Measurements from ENCODE around the gene LIN37. TPM values are rescaled to one million over a fixed set of nuclear protein-coding genes. Genes with fewer than 3 reads are reported as not detected.

LIN37 gene
- total and polyA plus RNA-seq, 12 donors, result 6.0 to 137 (median 12.5) TPM

GRCh38 chr19:35754370-35755130 is 6.2 kb downstream of the LIN37 start:
- peak overlapping the region; percentile 65 to 97 (median 96) for H3K27ac ChIP-seq
- peak in 2 of 7 donors; percentile 30 to 33 for DNase-seq
- no peaks in the 10 kb centered on the region for H3K9me3 ChIP-seq (replicated peaks in 1 of 3)
- WGBS, 4 donors, result 76 to 81% (median 80%) methylated on average over 11 to 13 of the region's 13 CpGs
- H3K4me3 ChIP-seq, result peak overlapping the region in 1 of 4 donors; percentile 79
- no peaks in the 10 kb centered on the region for H3K27me3 ChIP-seq
- peaks cover 33 to 37% of the 10 kb centered on the region in 2 donors for H3K4me1 ChIP-seq (replicated peaks in 1 of 2)
- intact Hi-C loops (cut with DNase I), result no loop called here
- H3K36me3 ChIP-seq (replicated peaks in 1 of 2), result peaks cover 0 to 24% of the 10 kb centered on the region in 2 donors
- TF ChIP-seq CTCF (IDR thresholded peaks at IDR 0.05) (no peak), POLR2A (IDR thresholded peaks at IDR 0.05) (no peak)

GRCh38 chr19:35755131-35755549 is 6.8 kb downstream of the LIN37 start:
- Histone ChIP-seq H3K4me3 (peak overlapping the region in 1 of 4 donors; percentile 79), H3K36me3 (replicated peaks in 1 of 2) (peaks cover 0 to 24% of the 10 kb centered on the region in 2 donors), H3K4me1 (replicated peaks in 1 of 2) (peaks cover 31 to 33% of the 10 kb centered on the region in 2 donors), H3K27me3 (no peaks in the 10 kb centered on the region), H3K9me3 (replicated peaks in 1 of 3) (no peaks in the 10 kb centered on the region), H3K27ac (peak overlapping the region; percentile 65 to 97 (median 96))
- TF ChIP-seq CTCF (IDR thresholded peaks at IDR 0.05), result no peak
- no peak for TF ChIP-seq POLR2A (IDR thresholded peaks at IDR 0.05)
- WGBS, 4 donors, result 25 to 49% (median 27%) methylated on average over 11 to 17 of the region's 17 CpGs
- no peak for DNase-seq
- intact Hi-C loops (cut with DNase I), result no loop called here

GRCh38 chr19:35755550-35756376 is 7.4 kb downstream of the LIN37 start:
- no peaks in the 10 kb centered on the region for H3K9me3 ChIP-seq (replicated peaks in 1 of 3)
- H3K27me3 ChIP-seq, result no peaks in the 10 kb centered on the region
- intact Hi-C loops (cut with DNase I), result no loop called here
- peaks cover 30 to 33% of the 10 kb centered on the region in 2 donors for H3K4me1 ChIP-seq (replicated peaks in 1 of 2)
- WGBS, 4 donors, result 7 to 19% (median 14%) methylated on average over 17 to 74 of the region's 74 CpGs
- H3K4me3 ChIP-seq, result peak overlapping the region in 2 of 4 donors; percentile 23 to 79
- DNase-seq, result peak; percentile 89 to 94 (median 91)
- peaks cover 0 to 24% of the 10 kb centered on the region in 2 donors for H3K36me3 ChIP-seq (replicated peaks in 1 of 2)
- H3K27ac ChIP-seq, result peak overlapping the region; percentile 91 to 97 (median 96)
- TF ChIP-seq POLR2A (IDR thresholded peaks at IDR 0.05), result peak in 1 of 2 donors; percentile 64
- TF ChIP-seq CTCF (IDR thresholded peaks at IDR 0.05), result no peak

Measured in adrenal gland (tissue), 12 donors.